IPS-18c (cell line): Measurements from ENCODE around the gene ERN2.

Experiments
- H3K4me3 ChIP-seq: 2 replicates; pipeline ENCODE4 v1.7.0; 2013; ENCODE audit warnings: low read depth, mild to moderate bottlenecking, low read length, moderate library complexity; ENCODE audit not compliant: insufficient read depth
- H3K9me3 ChIP-seq: one replicate; pipeline ENCODE4 v1.6.1; 2013; ENCODE audit warnings: mild to moderate bottlenecking, low read length, moderate library complexity; ENCODE audit not compliant: control insufficient read depth, insufficient read depth

The ERN2 gene

DNA sequence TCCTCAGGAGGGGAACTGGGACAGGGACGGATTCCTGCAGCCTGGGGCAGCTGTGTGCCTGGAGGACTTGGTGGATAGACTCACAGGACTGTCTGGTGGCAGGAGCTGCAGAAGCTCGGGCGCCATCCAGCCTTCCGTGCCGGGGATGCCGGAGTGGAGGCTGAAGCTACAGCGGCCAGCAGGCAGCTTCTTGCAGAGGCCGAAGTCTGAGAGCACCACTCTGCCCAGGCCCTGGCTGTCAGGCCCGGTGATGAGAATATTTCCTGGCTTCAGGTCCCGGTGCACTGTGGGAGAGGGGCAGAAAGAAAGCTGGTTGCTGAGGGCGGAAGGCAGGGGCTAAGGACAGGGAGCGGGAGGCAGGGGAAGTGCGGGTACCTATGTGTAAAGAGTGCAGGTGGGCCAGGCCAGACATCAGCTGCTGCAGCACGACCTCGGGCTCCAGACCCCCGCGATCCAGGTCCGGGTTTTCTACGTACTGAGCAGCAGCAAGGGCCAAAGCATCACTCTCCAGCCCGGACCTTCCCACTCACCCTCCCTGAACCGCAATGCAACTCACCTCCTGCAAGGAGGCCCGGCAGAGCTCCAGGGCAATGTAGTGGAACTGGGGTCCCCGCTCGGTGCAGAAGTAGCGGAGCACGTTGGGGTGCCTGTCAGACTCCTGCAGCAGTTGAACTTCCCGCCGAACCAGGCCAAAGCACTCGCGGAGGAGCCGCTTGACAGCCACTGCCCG lies 18.2 kb downstream of the ERN2 start:
- H3K4me3 ChIP-seq = peak overlapping the region; percentile 50
- H3K9me3 ChIP-seq = no peaks in the 10 kb centered on the region

DNA sequence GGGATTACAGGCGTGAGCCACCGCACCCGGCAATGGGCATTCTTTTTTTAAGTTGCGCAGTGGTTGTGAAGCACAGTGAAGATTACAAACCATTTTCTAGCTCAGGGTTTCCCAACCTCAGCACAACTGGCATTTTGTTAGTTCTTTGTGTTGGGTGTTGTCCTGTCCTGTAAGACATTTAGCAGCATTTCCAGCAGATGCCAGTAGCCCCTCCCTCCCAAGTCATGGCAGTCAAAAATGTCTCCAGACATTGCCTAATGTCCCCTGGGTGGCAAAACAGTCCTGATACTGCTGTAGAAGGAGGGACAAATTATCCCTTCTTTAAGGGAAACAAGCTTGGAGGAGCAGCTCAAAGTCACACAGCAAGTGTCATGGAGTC lies 18.8 kb downstream of the ERN2 start:
- Histone ChIP-seq H3K4me3 (peak overlapping the region; percentile 50), H3K9me3 (no peaks in the 10 kb centered on the region)

DNA sequence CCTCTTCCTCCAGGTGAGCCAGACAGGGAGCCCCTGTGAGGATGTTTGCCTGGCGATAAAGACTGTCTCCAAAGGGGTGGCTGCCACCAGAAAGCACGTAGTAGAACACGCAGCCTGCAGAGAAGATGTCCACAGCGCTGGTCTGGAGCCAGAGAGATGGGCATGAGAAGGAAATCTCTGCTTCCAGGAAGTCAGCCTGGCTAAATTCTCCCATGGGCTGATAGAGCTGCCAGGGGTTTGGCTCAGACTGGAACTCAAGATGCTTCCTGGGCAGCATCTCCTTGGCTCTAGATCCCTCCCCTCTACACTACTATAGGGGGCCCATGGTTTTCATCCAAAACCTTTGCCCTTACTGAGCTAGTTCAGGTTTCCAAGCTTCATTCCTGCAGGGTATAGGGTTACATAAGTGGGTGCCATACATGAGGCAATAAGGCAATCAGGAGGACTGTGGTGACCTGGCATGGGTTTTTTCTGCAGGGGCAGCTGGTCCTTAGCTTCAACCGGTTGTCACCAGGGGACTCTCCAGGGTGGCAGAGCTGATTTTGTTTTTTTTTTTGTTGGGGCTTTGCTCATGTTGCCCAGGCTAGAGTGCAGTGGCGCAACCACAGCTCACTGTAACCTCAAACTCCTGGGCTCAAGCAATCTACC lies 20.7 kb downstream of the ERN2 start:
- Histone ChIP-seq H3K4me3 (no peak overlapping the region), H3K9me3 (no peaks in the 10 kb centered on the region)

DNA sequence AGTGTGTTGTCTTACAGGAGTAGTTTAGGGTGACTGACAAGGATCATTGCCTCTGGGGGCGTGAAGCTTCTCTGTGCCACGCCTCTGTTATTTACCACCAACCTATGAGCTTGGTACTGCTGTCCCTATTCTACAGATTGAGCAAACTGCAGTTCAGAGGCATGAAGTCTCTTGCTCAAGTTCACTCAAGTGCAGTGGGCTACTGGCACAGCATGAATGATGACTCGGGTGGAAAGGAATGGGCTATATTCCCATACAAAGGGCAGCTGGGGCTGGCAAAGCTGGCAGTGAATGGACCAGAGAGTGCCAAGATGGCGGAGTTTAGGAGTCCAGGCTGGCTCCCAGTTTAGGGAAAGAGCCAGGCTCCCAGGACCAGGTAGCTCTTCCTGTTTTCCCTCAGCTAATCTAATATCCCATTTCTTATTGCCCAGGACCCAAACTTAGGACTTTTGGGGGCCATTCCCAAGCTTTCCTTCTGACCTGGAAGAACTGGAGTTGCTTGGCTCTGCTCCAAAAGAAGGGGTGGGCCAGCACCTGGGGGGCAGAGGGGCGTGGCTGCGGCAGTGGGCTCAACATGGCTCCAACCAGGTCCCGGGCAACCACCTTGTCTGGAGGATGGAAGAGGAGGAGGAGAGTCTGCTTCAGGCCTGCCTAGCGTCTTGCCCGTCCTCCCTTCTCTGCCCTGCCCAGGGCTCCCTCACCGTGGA lies 21.4 kb downstream of the ERN2 start:
- Histone ChIP-seq H3K4me3 (no peak overlapping the region), H3K9me3 (no peaks in the 10 kb centered on the region)

DNA sequence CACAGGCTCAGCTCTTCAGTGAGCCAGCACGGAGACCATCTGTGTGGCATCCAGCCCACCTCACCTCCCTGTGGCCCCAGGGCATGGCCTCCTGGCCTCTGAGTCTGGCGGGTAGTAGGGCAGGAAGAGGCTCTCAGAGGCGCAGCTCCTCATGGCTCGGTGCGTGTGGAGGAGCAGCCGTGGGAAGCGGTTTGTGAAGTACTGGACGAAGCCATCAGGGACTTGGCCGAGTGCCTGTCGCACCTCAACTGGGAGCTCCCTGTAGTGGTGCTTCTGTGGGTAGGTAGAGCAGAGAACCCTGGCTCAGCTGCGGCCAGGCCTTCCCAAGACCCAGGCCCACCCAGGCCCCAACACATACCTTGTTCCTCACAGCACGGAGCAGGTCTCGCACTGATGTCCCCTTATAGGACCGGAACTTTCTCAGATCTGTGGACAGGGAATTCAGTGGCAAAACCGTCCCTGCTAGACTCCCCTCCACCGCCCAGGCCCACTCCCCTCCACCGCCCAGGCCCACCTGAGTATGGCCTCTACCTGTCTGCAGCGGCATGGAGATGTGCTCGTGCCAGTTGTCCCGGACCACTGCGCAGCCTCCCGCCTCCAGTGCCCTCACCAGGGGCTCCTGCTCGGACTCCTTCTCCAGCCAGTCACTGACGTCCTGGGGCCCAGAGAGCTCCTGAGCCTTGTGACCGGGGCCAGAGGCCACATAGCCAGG lies 22.1 kb downstream of the ERN2 start:
- Histone ChIP-seq H3K4me3 (no peak overlapping the region), H3K9me3 (no peaks in the 10 kb centered on the region)

DNA sequence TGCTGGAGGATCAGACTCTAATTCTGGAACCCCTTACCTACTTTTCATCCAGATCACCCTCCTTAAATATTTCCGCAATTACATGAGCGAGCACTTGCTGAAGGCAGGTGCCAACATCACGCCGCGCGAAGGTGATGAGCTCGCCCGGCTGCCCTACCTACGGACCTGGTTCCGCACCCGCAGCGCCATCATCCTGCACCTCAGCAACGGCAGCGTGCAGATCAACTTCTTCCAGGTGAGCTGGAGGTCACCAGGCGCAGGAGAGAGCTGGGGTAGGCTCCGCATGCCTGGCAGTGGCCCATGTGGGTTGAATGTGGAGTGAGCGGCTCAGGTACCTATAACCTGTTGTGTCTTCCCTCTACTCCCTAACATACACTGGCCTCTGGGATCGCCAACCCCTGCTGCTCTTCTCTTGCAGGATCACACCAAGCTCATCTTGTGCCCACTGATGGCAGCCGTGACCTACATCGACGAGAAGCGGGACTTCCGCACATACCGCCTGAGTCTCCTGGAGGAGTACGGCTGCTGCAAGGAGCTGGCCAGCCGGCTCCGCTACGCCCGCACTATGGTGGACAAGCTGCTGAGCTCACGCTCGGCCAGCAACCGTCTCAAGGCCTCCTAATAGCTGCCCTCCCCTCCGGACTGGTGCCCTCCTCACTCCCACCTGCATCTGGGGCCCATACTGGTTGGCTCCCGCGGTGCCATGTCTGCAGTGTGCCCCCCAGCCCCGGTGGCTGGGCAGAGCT lies 23.4 kb downstream of the ERN2 start:
- H3K4me3 ChIP-seq = no peak overlapping the region

DNA sequence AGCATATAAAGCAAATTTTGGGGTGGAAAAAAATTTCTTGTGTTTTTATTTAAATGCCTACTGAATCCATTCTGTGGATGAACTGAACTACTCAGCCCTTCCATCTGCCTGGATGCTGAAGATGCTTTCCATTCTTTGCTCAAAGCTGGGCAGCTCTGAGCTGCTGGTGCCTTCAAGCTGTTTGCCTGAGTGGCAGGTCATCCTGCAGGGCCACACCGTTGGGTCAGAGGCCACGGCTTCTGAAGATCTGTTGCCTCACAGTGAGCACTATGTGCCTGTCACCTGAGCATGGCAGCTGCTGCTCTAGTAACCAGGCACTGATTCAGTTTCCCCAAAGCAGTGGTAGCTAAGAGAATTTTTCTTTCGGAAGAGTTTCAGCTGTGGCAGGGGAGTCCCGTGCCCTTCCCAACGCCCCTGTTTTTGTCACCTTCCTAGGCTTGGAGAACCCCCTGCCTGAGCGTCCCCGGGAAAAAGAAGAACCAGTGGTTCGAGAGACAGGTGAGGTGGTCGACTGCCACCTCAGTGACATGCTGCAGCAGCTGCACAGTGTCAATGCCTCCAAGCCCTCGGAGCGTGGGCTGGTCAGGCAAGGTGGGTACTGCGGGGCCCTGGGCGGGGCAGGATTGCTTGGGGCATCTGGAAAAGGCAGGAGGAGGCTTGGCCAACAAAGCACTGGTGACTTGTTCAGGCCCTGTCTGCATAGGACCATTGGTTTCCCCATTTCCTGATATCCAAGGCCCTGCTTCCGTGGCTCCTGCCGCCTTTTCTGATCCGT lies 25.8 kb downstream of the ERN2 start:
- Histone ChIP-seq H3K4me3 (no peak overlapping the region), H3K9me3 (no peaks in the 10 kb centered on the region)

More for the DNA sequence above, 23.4 kb downstream of the ERN2 start:
- H3K9me3 ChIP-seq = no peaks in the 10 kb centered on the region

DNA sequence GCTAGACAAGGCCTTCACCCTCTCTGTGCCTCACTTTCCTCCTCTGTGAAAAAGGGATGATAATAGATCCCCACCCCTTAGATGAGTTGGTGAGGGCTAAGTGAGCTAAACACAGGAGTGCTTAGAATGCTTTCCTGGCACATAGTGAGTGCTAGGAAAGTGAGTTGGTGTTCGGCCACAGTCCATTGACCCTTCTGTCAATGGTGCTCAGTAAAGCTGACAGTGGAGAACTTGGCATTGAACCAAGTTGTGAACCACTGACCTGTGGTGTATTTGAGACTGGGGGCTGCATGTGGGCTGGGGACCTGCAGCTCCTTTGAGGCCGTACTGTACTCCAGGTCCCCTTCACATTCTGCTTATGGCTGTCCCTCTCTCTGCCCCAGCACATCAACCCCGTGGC lies 29.5 kb downstream of the ERN2 start:
- Histone ChIP-seq H3K4me3 (no peak overlapping the region), H3K9me3 (no peaks in the 10 kb centered on the region)

DNA sequence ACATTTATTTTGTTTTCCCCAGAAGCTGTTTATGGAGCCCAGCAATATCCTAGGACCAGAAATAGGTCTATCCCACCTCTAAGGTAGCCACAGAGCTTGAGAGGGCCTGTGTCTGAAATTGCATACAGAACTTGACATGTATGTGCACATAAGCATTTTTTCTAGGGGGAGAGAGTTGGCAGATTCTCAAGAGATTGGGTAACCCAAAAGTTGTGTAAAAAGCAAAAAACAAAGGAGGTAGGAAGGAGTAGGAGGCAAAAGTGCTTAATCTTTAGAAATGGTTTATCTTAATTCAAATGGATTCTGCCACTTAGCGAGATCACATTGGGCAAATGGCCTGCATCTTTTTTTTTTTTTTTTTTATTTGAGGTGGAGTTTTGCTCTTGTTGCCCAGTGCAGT lies 30.8 kb downstream of the ERN2 start:
- Histone ChIP-seq H3K9me3 (no peaks in the 10 kb centered on the region), H3K4me3 (no peak overlapping the region)

DNA sequence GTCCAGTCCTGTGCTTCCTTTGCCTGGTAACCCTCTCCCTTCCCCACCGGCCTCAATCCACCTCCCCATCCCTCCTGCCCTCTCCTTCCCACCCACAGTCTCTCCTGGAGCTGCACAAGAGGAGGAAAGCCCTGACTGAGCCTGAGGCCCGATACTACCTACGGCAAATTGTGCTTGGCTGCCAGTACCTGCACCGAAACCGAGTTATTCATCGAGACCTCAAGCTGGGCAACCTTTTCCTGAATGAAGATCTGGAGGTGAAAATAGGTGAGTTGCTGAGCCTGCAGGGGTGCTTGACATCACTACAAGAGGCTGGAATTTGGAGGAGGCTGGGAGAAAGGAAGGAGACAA lies 33.1 kb downstream of the ERN2 start:
- peak overlapping the region; percentile 95 for H3K4me3 ChIP-seq
- no peaks in the 10 kb centered on the region for H3K9me3 ChIP-seq

DNA sequence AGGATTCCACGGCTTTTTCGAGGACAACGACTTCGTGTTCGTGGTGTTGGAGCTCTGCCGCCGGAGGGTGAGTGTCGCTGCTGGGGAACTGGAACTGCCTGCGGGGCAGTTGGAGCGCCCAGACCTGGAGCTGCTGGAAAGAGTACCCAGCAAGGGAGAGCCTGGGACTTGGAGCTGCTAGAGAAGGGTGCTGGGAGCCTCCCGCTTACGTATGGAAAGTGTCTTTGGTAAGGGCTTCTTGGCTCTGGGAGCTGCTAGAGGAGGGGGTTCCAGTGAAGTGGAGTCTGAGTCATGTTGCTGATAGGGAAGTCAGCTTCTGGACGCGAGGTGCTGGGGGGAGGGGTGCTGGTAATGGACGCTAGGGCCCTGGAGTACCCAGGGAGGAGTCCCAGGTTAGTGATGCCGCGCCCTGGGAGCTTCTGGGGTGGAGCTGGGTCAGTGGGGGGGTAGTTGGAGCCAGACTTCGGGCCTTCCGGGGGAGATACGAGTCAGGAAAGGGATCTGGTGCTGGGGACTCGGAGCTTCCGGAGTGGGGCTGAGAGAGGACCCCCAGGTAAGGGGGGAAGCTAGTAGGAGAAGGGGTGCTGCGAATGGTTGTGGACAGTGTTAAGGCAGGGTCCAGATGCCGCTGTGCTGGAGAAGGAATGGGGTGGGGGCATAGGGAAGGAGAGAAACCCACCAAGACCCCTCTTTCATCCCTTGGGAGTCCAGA lies 33.6 kb downstream of the ERN2 start:
- Histone ChIP-seq H3K4me3 (peak overlapping the region; percentile 95), H3K9me3 (no peaks in the 10 kb centered on the region)

DNA sequence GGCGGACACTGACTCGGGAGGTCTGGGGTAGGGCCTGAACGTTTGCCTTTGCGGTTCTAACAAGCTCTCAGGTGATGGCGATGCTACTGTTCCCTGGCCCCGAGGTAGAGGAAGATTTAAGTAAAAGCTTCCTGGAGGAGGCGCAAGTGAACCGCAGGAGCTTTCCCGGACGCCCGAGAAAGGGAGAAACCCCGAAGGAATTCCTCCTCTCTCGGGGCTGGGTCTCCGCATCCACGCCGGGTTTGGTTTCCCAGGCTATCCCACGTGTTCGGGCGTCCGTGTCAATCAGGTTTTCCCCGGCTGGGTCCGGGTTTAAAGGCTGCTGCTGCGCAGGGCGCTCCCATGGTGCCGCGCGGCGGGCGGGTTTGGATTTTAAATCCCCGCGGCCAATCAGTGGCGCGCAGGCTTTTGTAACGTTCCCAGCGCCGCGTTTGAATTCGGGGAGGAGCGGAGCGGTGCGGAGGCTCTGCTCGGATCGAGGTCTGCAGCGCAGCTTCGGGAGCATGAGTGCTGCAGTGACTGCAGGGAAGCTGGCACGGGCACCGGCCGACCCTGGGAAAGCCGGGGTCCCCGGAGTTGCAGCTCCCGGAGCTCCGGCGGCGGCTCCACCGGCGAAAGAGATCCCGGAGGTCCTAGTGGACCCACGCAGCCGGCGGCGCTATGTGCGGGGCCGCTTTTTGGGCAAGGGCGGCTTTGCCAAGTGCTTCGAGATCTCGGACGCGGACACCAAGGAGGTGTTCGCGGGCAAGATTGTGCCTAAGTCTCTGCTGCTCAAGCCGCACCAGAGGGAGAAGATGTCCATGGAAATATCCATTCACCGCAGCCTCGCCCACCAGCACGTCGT lies 34.4 kb downstream of the ERN2 start, which contains the start of gene PLK1:
Gene PLK1 (plus strand): TSS at position 460 of the 844 bp plus-strand sequence. CDS start 44 bp downstream, at position 504.
- Histone ChIP-seq H3K9me3 (no peaks in the 10 kb centered on the region), H3K4me3 (peak within 1 kb of the TSS; percentile 95)

DNA sequence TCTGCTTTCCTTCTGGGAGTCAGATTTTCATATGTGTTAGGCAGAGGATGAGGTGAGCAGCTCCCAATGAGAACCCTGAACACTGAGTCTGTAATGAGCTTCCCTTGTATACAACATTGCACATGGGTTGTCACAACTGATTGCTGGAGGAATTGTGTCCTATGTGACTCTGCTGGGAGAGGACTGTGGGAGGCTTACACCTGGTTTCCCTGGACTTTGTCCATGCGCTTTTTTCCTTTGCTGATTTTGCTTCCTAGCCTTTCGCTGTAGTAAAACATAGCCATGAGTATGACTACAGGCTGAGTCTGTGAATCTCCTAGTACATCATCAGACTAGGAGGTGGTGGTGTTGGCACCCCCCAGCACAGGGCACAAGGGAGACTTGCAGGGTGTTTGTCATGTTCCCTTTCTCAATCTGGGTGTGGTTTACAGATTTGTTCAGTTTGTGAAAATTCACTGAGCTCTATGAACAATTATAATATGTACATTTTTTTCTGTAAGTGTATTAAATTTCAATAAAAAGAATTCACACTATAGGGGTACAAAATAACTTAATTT lies 36.0 kb downstream of the ERN2 start:
- H3K4me3 ChIP-seq = no peak overlapping the region
- no peaks in the 10 kb centered on the region for H3K9me3 ChIP-seq

DNA sequence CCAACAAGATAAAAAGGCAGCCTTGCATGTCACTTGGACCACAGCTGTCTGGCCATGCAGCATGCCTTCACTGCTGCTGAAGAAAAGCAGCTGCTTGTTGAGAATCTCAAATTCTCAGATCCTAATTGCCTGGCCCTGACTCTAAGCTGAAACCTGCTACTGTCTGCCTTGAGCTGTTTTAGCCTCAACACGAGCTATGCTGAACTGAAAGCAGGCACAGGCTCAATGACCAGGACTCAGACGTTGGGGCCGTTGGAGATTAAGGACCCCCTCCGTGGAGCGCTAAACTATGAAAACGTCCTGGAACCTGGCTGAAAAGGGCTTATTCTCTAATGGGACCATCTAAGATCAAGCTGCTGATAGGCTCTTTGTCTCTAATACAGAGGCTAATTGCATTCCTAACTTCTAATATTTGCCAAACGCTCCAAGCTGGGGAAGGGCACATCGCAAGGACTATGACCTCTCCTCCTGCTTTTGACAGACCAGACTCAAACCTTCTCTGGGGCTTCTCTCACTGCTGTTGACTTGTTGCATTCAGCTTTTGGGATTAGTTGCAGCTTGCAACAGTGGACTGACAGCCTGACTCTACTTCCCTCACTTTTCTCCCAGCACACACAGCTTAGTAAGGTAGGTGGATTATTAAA lies 38.9 kb downstream of the ERN2 start:
- H3K9me3 ChIP-seq = no peaks in the 10 kb centered on the region
- no peak overlapping the region for H3K4me3 ChIP-seq
